GM19328 (cell line): Measurements from ENCODE around the gene FAM171A2.
"Not testable (repeated sequence)": the region's sequence is repeated elsewhere in the genome, so short reads cannot be mapped to it uniquely, and the experiment has no call there.

ENCODE experiments used
- ATAC-seq: cut with Tn5 transposase; IDR thresholded peaks from one replicate; pipeline ENCODE4 v1.9.1; 2021; ENCODE audit warnings: mild to moderate bottlenecking, moderate library complexity; ENCODE audit not compliant: unreplicated experiment

Gene FAM171A2

DNA sequence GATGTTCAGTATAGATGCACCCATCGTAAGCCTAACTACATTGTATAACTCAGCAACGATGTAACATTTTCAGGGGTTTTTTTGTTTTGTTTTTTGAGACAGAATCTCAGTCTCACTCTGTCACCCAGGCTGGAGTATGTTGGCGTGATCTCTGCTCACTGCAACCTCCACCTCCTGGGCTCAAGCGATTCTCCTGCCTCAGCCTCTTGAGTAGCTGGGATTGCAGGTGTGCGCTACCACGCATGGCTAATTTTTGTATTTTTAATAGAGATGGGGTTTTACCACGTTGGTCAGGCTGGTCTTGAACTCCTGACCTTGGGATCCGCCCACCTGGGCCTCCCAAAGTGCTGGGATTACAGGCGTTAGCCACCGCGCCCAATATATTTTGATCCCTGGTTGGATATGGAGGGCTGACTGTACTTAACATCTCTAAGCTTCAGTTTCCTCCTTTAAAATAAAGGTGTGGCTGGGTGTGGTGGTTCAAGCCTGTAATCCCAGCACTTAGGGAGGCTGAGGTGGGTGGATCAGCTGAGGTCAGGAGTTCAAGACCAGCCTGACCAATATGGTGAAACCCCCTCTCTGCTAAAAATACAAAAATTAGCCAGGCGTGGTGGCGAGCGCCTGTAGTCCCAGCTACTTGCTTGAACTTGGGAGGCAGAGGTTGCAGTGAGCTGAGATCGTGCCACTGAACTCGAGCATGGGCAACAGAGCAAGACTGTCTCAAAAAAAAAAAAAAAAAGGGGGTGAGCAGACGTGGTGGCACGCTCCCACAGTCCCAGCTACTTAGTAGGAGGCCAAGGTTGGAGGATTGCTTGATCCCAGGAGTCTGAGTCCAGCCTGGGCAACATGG is 16.2 kb downstream of the FAM171A2 start:
- not testable (repeated sequence) for ATAC-seq

DNA sequence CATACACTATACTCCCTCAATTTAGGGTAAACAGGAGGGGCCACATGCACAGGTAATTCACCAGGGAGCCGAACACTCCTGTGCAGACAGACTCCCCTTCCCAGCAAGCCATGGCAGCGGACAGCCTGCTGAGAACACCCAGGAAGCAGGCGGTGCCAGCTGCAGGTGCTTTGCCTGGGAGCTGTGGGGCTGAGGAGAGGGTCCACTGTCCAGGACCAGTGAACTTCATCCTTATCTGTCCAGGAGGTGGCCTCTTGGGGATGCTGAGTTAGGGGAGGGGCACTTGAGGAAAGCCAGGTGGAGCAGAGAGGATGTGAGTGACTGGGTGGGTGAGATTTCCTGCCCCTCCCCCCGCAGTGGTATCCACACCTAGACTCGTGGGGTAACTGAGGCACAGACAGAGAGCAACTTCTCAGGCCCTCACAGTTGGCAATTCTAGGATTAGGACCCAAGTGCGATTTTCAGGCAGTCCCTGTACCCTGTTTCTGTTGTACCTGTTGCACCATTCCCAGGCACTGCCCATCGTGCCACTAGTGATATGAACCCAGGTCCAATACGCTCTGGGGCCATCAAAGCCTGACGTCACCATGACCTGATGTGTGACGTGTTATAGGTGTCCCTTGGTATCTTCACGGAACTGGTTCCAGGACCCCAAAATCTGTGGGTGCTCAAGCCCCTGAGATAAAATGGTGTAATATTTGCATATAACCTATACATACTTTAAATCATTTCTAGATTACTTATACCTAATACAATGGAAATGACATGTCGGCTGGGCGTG is 17.4 kb downstream of the FAM171A2 start:
- ATAC-seq = no peak

DNA sequence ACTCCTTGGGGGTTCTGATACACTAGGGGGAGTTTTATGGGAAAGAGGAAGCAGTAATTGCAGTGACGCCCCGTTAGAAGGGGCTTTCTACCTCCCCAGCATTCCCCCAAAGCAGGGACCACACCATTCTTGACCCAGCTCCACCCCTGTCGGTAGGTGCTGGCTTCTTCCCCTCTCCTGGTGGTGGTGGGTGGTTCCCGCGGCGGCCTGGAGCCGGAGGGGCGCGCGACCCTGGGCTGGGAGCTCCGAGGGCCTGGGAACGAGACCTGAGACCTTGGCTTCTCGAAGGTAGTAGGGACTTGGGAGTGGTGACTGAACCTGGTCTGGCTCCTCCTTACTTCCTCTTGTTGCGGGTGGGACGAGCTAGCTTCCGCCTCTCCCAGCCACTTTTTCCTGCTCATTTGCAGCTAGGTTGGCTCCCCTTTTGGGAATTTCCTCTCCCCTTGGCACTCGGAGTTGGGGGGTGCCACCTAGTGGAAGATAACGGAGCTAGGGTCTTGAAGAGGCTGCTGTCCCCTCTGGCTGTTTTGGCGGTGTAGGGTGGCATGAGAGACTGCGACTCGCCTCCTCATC is 18.1 kb downstream of the FAM171A2 start:
- ATAC-seq = no peak

DNA sequence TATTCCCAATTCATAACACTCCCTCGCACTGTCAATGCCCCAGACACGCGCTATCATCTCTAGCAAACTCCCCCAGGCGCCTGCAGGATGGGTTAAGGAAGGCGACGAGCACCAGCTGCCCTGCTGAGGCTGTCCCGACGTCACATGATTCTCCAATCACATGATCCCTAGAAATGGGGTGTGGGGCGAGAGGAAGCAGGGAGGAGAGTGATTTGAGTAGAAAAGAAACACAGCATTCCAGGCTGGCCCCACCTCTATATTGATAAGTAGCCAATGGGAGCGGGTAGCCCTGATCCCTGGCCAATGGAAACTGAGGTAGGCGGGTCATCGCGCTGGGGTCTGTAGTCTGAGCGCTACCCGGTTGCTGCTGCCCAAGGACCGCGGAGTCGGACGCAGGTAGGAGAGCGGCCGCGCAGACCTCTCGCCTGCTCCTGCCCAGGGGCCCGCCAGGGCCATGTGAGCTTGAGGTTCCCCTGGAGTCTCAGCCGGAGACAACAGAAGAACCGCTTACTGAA is 18.7 kb downstream of the FAM171A2 start, which contains the start of gene GRN:
GRN (plus strand) TSS at position 364 of the 515 bp plus-strand sequence. CDS start 3,863 bp downstream, outside the sequence.
- peak; percentile 55 for ATAC-seq

DNA sequence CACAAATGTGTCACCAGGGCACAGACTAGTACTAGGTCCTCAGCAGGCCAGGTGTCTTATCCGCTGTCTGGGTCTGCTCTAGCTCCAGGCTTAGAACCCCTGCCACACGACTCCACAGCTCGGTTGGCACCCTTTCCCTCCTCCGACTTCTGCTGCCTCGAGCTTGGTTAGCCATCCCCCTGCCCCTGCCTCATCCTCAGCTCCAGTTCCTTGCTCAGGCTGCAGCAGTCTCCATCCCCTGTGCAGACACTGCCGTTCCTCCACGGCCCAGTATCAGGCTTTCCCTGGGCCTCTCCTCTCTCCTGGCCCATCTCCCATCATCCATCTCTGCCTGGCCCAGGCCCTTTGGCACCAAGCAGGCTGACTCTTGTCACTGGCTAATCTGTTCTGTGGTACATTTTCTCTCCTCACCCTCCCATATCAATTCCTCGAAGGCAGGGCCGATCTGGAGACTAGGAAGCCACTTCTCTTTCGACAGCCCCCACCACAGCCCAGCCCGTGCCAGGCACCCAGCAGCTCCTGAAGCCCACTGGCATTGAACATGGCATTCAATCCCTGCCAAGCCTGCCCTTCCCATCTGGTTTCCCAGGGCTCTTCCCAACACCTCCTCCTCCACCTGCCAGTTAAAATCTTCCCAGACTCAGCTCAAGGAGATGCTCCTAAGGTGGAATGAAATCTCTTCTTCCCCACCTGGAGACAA is 20.0 kb downstream of the FAM171A2 start:
- ATAC-seq = no peak

DNA sequence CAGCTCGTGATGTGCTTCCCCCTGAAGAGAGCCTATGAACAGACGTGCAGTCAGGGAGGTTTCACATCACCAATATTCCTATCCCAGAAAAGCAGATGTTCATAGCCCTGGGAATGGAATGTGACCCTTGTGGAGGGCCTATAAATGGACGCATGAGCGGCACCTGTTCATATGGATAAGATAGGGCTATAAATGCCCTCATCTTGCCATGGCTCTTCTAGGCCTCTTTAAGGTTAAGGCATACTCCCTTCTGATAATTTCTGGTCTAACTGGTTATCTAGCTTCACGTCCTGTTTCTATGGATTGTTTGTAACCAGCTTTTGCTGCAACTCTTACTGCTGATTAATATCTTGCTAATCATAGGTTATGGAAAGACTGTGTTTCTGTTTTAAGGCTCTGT is 23.1 kb downstream of the FAM171A2 start:
- not testable (repeated sequence) for ATAC-seq

DNA sequence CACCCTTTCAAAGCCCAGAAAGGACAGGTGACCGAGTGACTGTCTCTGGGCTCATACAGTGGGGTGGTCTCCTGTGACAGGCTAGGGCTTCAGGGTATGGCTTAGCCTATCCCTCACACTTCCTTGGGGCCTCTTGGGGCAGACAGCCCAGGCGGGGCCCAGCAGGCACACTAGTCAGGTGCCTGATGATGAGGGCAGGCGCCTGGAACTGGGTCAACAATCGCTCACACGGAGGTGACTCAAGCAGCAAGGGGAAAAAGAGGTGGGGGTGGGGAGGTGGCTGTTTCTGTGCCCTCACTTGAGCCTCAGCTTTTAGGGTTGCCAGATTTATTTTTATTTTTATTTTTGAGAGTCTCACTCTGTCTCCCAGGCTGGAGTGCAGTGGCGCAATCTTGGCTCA is 25.0 kb downstream of the FAM171A2 start:
- ATAC-seq = no peak

DNA sequence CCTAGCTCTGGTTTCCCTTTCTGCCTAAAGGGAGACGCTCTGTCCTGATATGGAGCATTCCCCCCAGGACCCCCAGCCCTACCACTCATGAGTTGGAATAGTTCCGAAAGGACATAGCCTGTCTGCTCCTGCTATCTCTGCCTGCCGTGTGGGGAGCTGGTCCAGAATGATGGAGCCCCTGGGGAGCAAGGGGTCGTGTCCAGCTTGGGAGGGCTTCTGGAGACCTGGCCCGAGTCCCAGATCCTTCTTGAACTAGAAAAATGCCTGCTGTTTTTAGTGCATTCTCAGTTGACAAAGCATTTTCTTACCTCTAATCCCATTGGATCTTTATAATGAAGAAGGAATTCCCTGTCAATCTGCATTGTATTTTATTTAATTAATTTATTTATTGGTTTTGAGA is 27.7 kb downstream of the FAM171A2 start:
- ATAC-seq = no peak

DNA sequence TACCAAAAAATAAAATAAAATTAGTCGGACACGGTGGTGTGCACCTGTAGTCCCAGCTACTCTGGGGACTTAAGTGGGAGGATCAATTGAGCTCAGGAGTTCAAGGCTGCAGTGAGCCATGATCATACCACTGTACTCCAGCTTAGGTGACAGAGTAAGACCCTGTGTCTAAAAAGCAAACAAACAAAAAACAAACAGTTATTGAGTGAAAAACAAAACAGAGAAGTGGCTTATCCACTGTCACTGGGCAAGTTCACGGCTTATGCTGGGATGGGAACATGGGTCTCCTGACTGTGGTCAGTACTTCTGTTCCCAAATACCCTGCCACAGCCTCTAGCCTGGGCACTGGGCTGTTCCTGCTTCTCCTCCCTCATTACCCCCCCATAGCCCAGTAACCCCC is 28.1 kb downstream of the FAM171A2 start:
- ATAC-seq = no peak

DNA sequence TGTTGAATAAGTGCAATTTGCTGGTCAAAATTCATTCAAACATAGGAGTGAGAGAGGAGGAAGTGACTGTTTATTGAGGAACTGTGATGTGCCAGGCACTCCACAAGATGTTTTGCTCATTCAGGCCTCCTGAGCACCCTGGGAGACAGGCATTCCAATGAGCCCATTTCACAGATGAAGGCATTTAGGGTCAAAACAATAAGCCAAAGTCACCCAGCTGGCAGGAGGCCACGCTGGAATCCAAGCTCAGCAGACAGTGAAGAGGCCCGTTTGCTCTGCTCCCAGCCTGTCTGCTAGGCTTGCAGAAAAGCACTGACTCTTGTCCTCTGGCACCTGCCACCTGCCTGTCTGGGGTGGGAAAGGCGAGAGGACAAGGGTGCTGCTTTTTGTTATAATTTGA is 28.9 kb downstream of the FAM171A2 start:
- ATAC-seq = no peak

DNA sequence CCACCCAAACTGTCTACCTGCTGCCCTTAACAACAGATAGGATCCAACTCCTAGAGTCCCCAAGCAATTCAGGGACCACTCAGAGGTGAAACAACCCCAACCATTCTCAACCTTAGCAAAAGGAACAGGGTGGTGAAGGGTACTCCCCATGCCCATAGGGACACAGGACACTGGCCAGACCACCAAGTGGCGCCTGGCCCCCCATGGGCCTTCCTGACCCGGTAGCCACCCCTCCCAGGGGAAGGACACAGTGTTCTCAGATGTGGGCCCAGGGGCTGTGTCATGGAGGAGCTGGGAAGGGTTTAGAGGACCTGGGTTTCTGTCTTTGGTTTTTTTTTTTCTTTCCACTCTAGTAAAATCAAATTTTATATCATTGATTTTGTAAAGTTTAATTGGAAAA is 29.3 kb downstream of the FAM171A2 start:
- no peak for ATAC-seq

DNA sequence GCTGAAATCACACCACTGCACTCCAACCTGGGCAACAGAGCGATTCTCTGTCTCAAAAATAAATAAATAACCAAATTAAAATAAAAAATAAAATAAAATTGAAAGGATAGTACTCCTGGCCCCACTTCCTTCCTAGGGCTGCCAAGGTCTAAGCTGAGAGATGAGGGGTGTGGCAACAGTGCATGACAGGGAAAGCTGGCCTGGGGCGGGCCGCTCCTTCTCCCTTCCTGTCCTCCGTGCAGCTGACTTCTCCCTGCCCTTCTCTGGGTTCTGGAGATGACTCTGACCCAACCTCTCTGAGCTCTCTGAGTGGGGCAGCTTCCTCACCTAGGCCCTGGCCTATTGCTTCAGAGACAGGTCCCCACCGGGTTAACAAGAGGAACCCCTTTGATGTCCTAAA is 30.3 kb downstream of the FAM171A2 start:
- no peak for ATAC-seq

DNA sequence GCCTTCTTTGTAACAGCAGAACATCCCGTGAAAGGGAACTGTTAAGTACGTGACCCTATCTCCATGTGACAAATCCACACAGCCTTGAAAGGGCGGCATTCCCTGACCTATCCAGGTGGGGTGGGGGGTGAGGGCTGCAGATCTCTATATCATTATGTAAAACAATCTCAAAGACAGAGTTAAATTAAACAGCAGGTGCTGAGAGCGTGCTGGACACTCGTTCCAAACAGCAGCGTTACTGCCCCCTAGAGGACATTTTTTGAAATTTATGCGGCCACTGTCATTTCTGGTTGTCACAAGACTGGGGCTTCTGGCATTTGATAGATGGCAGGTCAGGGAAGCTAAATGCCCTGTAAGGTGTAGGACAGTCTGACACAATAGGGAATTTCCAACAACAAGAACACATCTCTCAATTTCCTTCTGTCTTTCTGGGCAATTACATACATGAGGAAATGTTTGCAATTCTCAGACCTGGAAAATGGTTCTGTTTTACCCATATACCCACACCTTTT is 32.3 kb downstream of the FAM171A2 start:
- no peak for ATAC-seq

DNA sequence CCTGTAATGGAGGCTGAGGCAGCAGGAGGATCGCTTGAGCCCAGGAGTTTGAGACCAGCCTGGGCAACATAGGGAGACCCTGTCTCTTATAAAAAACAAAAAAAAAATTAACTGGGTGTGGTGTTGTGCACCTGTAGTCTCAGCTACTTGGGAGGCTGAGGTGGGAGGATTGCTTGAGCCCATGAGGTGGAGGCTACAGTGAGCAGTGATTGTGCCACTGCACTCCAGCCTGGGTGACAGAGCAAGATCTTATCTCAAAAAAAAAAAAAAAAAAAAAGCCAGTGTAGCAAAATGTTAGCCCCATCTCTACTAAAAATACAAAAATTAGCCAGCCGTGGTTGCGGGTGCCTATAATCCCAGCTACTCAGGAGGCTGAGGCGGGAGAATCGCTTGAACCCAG is 33.4 kb downstream of the FAM171A2 start:
- ATAC-seq = not testable (repeated sequence)

DNA sequence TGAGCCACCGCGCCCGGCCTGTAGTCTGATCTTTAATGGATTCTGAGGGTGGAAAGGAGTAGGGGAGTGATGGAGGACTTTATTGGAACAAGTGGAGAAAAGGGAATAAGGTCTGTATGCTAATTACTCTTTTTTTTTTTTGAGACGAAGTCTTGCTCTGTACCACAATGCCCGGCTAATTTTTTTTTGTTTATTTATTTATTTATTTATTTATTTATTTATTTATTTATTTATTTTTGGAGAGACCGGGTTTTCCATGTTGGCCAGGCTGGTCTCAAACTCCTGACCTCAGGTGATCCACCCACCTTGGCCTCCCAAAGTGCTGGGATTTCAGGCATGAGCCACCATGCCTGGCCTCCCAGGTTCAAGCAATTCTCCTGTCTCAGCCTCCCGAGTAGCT is 34.1 kb downstream of the FAM171A2 start:
- ATAC-seq = not testable (repeated sequence)

DNA sequence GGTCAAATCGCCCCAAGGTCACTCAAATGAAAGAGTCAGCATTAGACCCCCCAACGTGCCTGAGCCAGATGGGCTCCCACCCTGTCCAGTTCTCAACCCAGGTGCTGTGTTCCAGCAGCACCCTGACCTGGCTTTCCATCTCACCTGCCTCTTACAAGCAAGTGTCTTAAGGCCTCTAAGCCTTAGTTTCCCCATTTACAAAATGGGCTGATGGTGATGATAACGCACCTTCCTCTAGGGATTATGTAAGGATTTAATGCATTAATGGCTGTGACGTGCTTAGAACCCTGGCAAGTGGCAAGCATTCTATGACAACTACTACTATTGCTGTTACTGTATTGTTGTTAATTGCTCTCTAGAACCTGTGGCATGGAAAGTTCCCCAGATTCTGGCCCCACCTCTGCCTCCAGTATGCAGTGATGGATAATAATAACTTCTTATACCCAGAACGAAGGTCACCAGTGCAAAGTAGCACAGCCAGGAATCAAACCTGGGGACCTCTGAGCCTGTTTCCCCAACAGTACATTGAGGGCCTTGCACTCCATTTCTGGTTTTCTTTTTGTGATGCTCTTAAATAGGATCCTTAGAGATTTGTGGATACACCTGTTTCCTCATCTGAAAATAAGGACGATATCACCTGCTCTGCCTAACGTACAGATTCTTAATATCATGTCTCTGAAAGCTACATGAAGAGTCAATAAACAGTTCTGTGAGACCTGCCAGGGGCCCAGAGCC is 35.8 kb downstream of the FAM171A2 start:
- no peak for ATAC-seq

DNA sequence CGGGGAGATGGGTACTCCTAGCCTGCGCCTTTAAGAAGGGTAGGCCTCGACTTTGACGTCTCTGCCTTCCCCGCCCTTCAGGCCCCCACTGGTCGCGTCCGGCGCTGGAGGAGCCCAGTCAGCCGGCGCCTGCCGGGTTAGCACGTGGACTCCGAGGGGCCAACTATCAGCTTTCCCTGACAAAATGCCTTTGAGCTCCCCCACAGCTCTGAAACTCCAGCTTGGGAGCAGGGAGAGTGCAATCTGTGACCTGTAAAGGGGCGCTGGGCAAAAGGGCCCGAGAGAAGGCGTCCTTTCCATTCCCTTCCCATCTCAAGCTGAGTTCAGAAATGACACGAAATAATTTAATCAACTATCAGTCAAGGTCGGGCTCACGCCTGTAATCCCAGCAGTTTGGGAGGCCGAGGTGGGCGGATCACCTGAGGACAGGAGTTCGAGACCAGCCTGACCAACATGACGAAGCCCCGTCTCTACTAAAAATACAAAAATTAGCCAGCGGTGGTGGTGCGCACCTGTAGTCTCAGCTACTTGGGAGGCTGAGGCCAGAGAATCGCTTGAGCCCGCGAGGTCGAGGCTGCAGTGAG is 36.7 kb downstream of the FAM171A2 start:
- peak; percentile 45 for ATAC-seq

DNA sequence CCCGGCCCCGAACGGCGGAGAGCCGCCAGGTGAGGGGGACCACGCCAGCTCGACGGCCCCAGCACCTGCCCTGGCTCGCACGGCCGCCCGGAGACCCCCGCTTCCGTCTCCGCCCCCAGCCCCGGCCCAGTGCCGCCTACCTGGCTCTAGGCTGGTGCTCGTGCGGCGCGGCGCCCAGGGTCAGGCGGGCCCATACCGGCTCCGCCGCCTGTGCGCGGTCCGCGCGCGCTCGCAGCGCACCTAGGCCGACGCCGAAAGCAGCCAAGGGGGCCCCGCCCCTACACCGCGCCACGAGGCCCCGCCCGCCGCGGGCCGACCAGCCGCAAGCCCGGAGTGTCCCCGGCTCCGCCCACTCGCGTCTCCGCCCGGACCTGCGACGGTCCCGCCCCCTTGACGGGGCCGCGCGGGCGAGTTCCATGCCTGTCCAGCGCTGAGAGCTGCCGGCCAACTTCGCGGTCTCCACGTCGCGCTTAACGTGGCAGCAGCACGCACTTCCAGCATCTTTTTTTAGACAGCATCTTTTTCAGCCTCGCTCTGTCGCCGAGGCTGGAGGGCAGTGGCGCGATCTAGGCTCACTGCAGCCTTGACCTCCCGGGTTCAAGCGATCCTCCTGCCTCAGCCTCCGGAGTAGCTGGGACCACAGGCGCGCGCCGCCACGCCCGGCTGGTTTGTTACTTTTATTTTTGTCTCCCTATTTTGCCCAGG is 38.9 kb downstream of the FAM171A2 start, which contains the start of gene SLC25A39:
SLC25A39 (minus strand) TSS at position 253 of the 705 bp plus-strand sequence. CDS start 1,261 bp downstream, outside the sequence.
- peak; percentile 66 for ATAC-seq

DNA sequence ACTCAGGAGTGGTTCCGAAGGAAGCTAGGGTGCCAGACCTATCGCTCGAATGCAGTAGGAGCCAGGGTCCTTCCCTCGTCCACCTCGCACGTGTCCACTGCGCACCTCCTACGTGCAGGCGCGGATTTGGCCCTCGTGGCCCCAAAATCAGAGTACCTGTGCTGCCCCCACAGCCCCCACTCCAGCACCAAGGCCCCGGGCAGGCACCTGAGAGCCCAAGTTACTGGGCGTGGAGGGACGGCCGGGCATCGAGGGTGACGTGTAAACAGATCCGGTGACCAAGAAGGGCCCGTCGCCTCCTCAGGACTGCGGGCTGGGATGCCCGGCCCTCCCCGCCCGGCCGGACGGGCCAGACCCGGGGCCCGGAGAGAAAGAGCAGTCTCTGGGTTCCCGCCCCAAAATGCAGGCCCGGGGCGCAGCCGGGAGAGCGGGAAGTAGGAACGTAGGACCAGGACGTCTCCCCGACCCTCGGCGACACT is 39.5 kb downstream of the FAM171A2 start:
- no peak for ATAC-seq
